HepG2 (cell line): ENCODE data around the gene ZNF624. TPM values are rescaled to one million over a fixed set of nuclear protein-coding genes. Genes with fewer than 3 reads are reported as not detected.

ENCODE experiments used
- ARID2 ChIP-seq: sonication (generic); formaldehyde crosslinking; IDR thresholded peaks from 2 replicates; pipeline ENCODE4 v1.8.1; 2022; ENCODE audit warnings: mild to moderate bottlenecking, missing genetic modification reagents, borderline replicate concordance
- EP300 ChIP-seq, 3 experiments: sonication (generic) in 1 of 3; formaldehyde crosslinking in 1 of 3; IDR thresholded peaks; 2 replicates each; pipeline versions ENCODE4 v1.5.1 to v1.6.1; 2011 to 2020; ENCODE audit warnings: low read depth in 2 of 3, low read length in 2 of 3, borderline replicate concordance in 1 of 3, improper control_type of control experiment in 1 of 3, mild to moderate bottlenecking in 1 of 3, missing genetic modification reagents in 1 of 3, moderate library complexity in 1 of 3
- GATAD1 ChIP-seq: IDR thresholded peaks from 2 replicates; pipeline ENCODE4 v1.6.1; 2016; ENCODE audit warnings: missing genetic modification reagents, missing compliant biosample characterization
- HOXA5 ChIP-seq: sonication (generic); formaldehyde crosslinking; IDR thresholded peaks from 2 replicates; pipeline ENCODE4 v1.4.0; 2020; ENCODE audit warnings: missing genetic modification reagents
- MLLT10 ChIP-seq: sonication (generic); formaldehyde crosslinking; IDR thresholded peaks from 2 replicates; pipeline ENCODE4 v1.4.0; 2020; ENCODE audit warnings: missing genetic modification reagents
- PRMT3 ChIP-seq: sonication (generic); formaldehyde crosslinking; IDR thresholded peaks from 2 replicates; pipeline ENCODE4 v1.8.1; 2022; ENCODE audit warnings: low read depth, mild to moderate bottlenecking, moderate library complexity, missing genetic modification reagents, borderline replicate concordance
- TMF1 ChIP-seq: sonication (generic); formaldehyde crosslinking; IDR thresholded peaks from 2 replicates; pipeline ENCODE4 v1.8.1; 2022; ENCODE audit warnings: low read depth, missing genetic modification reagents
- ZBTB8A ChIP-seq: sonication (generic); formaldehyde crosslinking; IDR thresholded peaks from 2 replicates; pipeline ENCODE4 v1.4.0; 2020; ENCODE audit warnings: mild to moderate bottlenecking, low read depth, missing genetic modification reagents, borderline replicate concordance
- ZNF234 ChIP-seq: sonication (generic); formaldehyde crosslinking; conservative IDR thresholded peaks from 2 replicates; pipeline ENCODE4 v1.5.1; 2020; ENCODE audit warnings: mild to moderate bottlenecking, missing genetic modification reagents
- ZNF282 ChIP-seq: fragments of 450-650 bp; IDR thresholded peaks from 2 replicates; pipeline ENCODE4 v1.6.1; 2018; ENCODE audit not compliant: partially characterized antibody
- ZNF34 ChIP-seq: sonication (generic); formaldehyde crosslinking; IDR thresholded peaks from 2 replicates; pipeline ENCODE4 v1.4.0; 2020; ENCODE audit warnings: mild to moderate bottlenecking, missing genetic modification reagents, borderline replicate concordance
- ZNF644 ChIP-seq: IDR thresholded peaks from 2 replicates; pipeline ENCODE4 v1.6.1; 2016; ENCODE audit warnings: low read depth
- ZNF782 ChIP-seq: sonication (generic); formaldehyde crosslinking; IDR thresholded peaks from 2 replicates; pipeline ENCODE4 v1.4.0; 2020; ENCODE audit warnings: missing genetic modification reagents, mild to moderate bottlenecking, borderline replicate concordance
- ZNF883 ChIP-seq: sonication (generic); formaldehyde crosslinking; IDR thresholded peaks from 2 replicates; pipeline ENCODE4 v1.5.1; 2020; ENCODE audit warnings: mild to moderate bottlenecking, missing genetic modification reagents; ENCODE audit errors: not compliant biosample characterization
- ZSCAN9 ChIP-seq: IDR thresholded peaks from 2 replicates; pipeline ENCODE4 v1.6.1; 2016; ENCODE audit warnings: borderline replicate concordance
- polyA plus RNA-seq, 8 experiments: library from polyadenylated mRNA; depleted of rRNA in 3 of 8; stranded (reverse) in 7 of 8; unstranded in 1 of 8; fragments of >200 nt; fragmentation: Illumina TruSeq in 4 of 8; extraction: Trizol in 4 of 8; gene quantifications; 2 replicates each; pipeline versions ENCODE4 v1.2.1 to v1.2.3, GENCODE V29; 2011 to 2016; ENCODE audit warnings: low read depth in 4 of 8, missing spikeins in 1 of 8, mixed read lengths in 1 of 8; ENCODE audit not compliant: insufficient read depth in 1 of 8
- total RNA-seq, 5 experiments: library from RNA; depleted of rRNA; stranded (reverse); fragments of >200 nt; fragmentation: Illumina TruSeq; extraction: Trizol; gene quantifications; 2 replicates each; pipeline ENCODE4 v1.2.3, GENCODE V29; 2016; ENCODE audit warnings: low read depth in 1 of 5
- TF ChIP-seq, protein P1 (sequence below): sonication (generic); formaldehyde crosslinking; IDR thresholded peaks from 2 replicates; pipeline ENCODE4 v1.5.0; 2020; ENCODE audit warnings: mild to moderate bottlenecking, missing genetic modification reagents
- TF ChIP-seq, protein P2 (sequence below), 2 experiments: fragments of 450-650 bp in 1 of 2; sonication (generic) in 1 of 2; formaldehyde crosslinking in 1 of 2; IDR thresholded peaks; 2 replicates each; pipeline versions ENCODE4 v1.6.1 to v1.8.0; 2016 to 2022; ENCODE audit warnings: antibody characterized with exemption in 1 of 2, mild to moderate bottlenecking in 1 of 2, missing genetic modification reagents in 1 of 2
- TF ChIP-seq, protein P3 (sequence below): sonication (generic); formaldehyde crosslinking; IDR thresholded peaks from 2 replicates; pipeline ENCODE4 v1.8.1; 2023; ENCODE audit warnings: mild to moderate bottlenecking, missing genetic modification reagents, borderline replicate concordance

ZNF624 gene
- total and polyA plus RNA-seq, 2 of the 13 experiments (the other 11 are each of a cell fraction or from before 2014, with no cell fraction given) = 0.75 to 3.5 TPM

- TF ChIP-seq, protein P1, sequence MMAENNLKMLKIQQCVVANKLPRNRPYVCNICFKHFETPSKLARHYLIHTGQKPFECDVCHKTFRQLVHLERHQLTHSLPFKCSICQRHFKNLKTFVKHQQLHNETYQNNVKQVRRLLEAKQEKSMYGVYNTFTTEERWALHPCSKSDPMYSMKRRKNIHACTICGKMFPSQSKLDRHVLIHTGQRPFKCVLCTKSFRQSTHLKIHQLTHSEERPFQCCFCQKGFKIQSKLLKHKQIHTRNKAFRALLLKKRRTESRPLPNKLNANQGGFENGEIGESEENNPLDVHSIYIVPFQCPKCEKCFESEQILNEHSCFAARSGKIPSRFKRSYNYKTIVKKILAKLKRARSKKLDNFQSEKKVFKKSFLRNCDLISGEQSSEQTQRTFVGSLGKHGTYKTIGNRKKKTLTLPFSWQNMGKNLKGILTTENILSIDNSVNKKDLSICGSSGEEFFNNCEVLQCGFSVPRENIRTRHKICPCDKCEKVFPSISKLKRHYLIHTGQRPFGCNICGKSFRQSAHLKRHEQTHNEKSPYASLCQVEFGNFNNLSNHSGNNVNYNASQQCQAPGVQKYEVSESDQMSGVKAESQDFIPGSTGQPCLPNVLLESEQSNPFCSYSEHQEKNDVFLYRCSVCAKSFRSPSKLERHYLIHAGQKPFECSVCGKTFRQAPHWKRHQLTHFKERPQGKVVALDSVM (CRISPR knock-in tag) = no peak
- TF ChIP-seq HOXA5 (peak; percentile 13; the same call in 1 of the 2 replicates), PRMT3 (CRISPR knock-in tag) (no peak), TMF1 (CRISPR knock-in tag) (no peak), ZNF782 (CRISPR knock-in tag) (no peak), ZNF644 (CRISPR knock-in tag) (no peak), GATAD1 (CRISPR knock-in tag) (peak; percentile 58), ZSCAN9 (CRISPR knock-in tag) (peak; percentile 23; the same call in 1 of the 2 replicates), ZNF234 (CRISPR knock-in tag) (no peak), ZBTB8A (CRISPR knock-in tag) (no peak), ZNF883 (peak; percentile 50), ZNF282 (no peak), ARID2 (CRISPR knock-in tag) (no peak), ZNF34 (CRISPR knock-in tag) (no peak), EP300 (IDR thresholded peaks at IDR 0.05; ENCODE audit: low read depth in 2 of 2, low read length in 2 of 2) (no peak), EP300 (CRISPR knock-in tag; IDR thresholded peaks at IDR 0.05; ENCODE audit: borderline replicate concordance) (no peak), MLLT10 (CRISPR knock-in tag) (no peak)
- TF ChIP-seq, protein P2, sequence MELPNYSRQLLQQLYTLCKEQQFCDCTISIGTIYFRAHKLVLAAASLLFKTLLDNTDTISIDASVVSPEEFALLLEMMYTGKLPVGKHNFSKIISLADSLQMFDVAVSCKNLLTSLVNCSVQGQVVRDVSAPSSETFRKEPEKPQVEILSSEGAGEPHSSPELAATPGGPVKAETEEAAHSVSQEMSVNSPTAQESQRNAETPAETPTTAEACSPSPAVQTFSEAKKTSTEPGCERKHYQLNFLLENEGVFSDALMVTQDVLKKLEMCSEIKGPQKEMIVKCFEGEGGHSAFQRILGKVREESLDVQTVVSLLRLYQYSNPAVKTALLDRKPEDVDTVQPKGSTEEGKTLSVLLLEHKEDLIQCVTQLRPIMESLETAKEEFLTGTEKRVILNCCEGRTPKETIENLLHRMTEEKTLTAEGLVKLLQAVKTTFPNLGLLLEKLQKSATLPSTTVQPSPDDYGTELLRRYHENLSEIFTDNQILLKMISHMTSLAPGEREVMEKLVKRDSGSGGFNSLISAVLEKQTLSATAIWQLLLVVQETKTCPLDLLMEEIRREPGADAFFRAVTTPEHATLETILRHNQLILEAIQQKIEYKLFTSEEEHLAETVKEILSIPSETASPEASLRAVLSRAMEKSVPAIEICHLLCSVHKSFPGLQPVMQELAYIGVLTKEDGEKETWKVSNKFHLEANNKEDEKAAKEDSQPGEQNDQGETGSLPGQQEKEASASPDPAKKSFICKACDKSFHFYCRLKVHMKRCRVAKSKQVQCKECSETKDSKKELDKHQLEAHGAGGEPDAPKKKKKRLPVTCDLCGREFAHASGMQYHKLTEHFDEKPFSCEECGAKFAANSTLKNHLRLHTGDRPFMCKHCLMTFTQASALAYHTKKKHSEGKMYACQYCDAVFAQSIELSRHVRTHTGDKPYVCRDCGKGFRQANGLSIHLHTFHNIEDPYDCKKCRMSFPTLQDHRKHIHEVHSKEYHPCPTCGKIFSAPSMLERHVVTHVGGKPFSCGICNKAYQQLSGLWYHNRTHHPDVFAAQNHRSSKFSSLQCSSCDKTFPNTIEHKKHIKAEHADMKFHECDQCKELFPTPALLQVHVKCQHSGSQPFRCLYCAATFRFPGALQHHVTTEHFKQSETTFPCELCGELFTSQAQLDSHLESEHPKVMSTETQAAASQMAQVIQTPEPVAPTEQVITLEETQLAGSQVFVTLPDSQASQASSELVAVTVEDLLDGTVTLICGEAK (IDR thresholded peaks at IDR 0.05) = no peak
- TF ChIP-seq, protein P2 (CRISPR knock-in tag; IDR thresholded peaks at IDR 0.05) = no peak
- TF ChIP-seq, protein P3, sequence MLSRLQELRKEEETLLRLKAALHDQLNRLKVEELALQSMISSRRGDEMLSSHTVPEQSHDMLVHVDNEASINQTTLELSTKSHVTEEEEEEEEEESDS (CRISPR knock-in tag) = no peak
Measured at GRCh38 chr17:16584273-16584995, 69.2 kb downstream of the ZNF624 start (continued).
